Esophagus muscularis mucosa (tissue), 4 donors: ENCODE results near the gene HNRNPA2B1. TPM values are rescaled to one million over a fixed set of nuclear protein-coding genes. Genes with fewer than 3 reads are reported as not detected.

Source experiments
- DNase-seq: peaks from one replicate; pipeline ENCODE4 v3.0.0-alpha.2; 2017; ENCODE audit errors: extremely low spot score
- H3K27ac ChIP-seq, 4 donors: fragments of 200-600 bp; sonication (generic); replicated peaks in 1 of 4; 1 replicate in 3 of 4; 2 replicates in 1 of 4; pipeline ENCODE4 v1.5.1; 2016 to 2019; ENCODE audit warnings: mild to moderate bottlenecking in 1 of 4
- H3K27me3 ChIP-seq, 4 donors: fragments of 200-600 bp; sonication (generic); one replicate each; pipeline versions ENCODE4 v1.5.1 to v1.6.0; 2016 to 2019
- H3K36me3 ChIP-seq, 4 donors: fragments of 200-600 bp; sonication (generic); one replicate each; pipeline ENCODE4 v1.5.1; 2016 to 2019
- H3K4me1 ChIP-seq, 4 donors: fragments of 200-600 bp; sonication (generic); one replicate each; pipeline ENCODE4 v1.5.1; 2016 to 2019
- H3K4me3 ChIP-seq, 4 donors: fragments of 200-600 bp; sonication (generic); 1 replicate in 2 of 4; 2 replicates in 2 of 4; pipeline ENCODE4 v1.5.1; 2016 to 2019; ENCODE audit warnings: mild to moderate bottlenecking in 4 of 4, moderate library complexity in 1 of 4
- H3K9me3 ChIP-seq, 4 donors: fragments of 200-600 bp; sonication (generic); 1 replicate in 3 of 4; 2 replicates in 1 of 4; pipeline ENCODE4 v1.5.1; 2016 to 2019
- EP300 ChIP-seq: sonication (generic); formaldehyde crosslinking; IDR thresholded peaks from one replicate; pipeline ENCODE4 v1.6.1; 2017; ENCODE audit warnings: antibody characterized with exemption
- POLR2A ChIP-seq: fragments of 450-650 bp; IDR thresholded peaks from one replicate; pipeline ENCODE4 v1.6.1; 2017; ENCODE audit warnings: antibody characterized with exemption, moderate library complexity, mild to moderate bottlenecking, low read depth
- POLR2AphosphoS5 ChIP-seq, 2 donors: sonication (generic); formaldehyde crosslinking; IDR thresholded peaks; one replicate each; pipeline ENCODE4 v1.6.1; 2017; ENCODE audit warnings: antibody characterized with exemption in 2 of 2
- WGBS: methylation state at CpG from one replicate; pipeline ENCODE4 v1.1.5; 2018; 5-methylcytosine and 5-hydroxymethylcytosine counted together
- intact Hi-C: fragments of 100-400 bp; cut with DNase I; formaldehyde crosslinking; loops from one replicate; pipeline ENCODE4 v1.15.1; 2023
- total RNA-seq, 4 donors: library from RNA; depleted of rRNA; stranded (reverse); fragments of >200 nt; gene quantifications; one replicate each; pipeline versions ENCODE4 v1.1.0 to v1.2.1, GENCODE V29; 2016
- TF ChIP-seq, protein P1 (sequence below), 3 experiments: fragments of 200-600 bp in 2 of 3; fragments of 450-650 bp in 1 of 3; sonication (generic) in 2 of 3; IDR thresholded peaks; one replicate each; pipeline ENCODE4 v1.5.1; 2017 to 2019; ENCODE audit warnings: antibody characterized with exemption in 3 of 3, mild to moderate bottlenecking in 2 of 3, moderate library complexity in 1 of 3

The HNRNPA2B1 gene
- total RNA-seq, 4 donors from 2014 or later: 158 to 220 (median 202) TPM

DNA sequence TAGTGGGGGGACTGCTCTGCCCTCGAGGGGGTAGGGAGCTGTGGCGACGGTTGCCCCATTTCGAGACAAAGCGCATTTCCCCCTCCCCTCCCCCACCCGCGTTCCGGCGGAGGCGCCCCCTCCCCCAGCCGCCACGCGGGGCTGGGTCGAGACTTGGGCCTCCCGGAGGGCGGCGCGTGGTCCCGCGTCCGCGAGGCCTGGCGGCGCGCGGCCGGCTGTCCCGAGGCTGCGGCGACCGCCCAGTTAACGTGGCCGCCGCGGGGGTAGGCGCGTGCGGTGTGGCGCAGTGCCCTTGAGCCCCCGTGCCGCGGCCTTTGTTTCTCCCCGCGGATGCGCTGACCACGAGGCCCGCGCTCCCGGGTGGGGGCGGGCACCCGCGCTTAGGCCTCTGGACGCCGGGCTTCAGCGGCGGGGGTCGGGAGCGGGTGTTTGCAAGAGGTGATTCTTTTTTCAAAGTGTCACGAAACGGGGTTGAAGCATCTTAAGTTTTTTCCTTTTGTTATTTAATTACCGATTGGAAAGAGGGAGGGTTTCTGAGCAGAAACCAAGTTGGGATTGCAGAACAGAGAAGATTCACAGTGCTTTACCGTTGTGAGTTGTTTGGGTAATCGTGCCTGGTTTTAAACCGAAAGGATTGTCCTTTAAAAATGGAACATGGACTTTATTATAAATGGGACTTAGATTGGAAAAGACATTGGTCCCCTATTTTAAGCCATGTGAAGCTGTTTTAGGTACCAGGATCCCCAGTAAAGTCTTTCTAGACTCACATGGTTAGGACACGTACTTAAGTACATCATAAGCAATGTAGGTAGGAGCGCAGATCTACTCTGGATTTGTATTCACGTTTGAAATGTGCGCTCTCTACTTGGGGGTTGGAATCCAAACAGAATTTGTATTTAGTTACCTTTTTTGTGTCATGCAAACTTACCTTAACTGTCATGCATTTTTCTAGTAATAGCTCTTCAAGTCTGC is 1.8 kb upstream of the HNRNPA2B1 start:
- no peaks in the 10 kb centered on the region for H3K9me3 ChIP-seq
- peak overlapping the region; percentile 95 to 98 (median 96) for H3K4me3 ChIP-seq
- H3K27ac ChIP-seq: peak overlapping the region; percentile 99 to 100 (median 100)
- TF ChIP-seq EP300 (no peak), POLR2AphosphoS5 (IDR thresholded peaks at IDR 0.05) (no peak), POLR2A (no peak)
- TF ChIP-seq, protein P1, sequence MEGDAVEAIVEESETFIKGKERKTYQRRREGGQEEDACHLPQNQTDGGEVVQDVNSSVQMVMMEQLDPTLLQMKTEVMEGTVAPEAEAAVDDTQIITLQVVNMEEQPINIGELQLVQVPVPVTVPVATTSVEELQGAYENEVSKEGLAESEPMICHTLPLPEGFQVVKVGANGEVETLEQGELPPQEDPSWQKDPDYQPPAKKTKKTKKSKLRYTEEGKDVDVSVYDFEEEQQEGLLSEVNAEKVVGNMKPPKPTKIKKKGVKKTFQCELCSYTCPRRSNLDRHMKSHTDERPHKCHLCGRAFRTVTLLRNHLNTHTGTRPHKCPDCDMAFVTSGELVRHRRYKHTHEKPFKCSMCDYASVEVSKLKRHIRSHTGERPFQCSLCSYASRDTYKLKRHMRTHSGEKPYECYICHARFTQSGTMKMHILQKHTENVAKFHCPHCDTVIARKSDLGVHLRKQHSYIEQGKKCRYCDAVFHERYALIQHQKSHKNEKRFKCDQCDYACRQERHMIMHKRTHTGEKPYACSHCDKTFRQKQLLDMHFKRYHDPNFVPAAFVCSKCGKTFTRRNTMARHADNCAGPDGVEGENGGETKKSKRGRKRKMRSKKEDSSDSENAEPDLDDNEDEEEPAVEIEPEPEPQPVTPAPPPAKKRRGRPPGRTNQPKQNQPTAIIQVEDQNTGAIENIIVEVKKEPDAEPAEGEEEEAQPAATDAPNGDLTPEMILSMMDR (IDR thresholded peaks at IDR 0.05): no peak
- H3K4me1 ChIP-seq: peaks cover 30 to 42% (median 41%) of the 10 kb centered on the region in 4 donors
- peaks cover 9 to 20% (median 12%) of the 10 kb centered on the region in 4 donors for H3K36me3 ChIP-seq
- no peak for DNase-seq
- no peaks in the 10 kb centered on the region for H3K27me3 ChIP-seq
- WGBS: 1% methylated on average over 48 of the region's 68 CpGs
- intact Hi-C loops: loop anchor here (5.0 to 10.0 kb wide), 3 partner anchors 660 to 942 kb away; partner anchors contain the start of genes HOXA1, HOXA5, HOXA6 and SKAP2

DNA sequence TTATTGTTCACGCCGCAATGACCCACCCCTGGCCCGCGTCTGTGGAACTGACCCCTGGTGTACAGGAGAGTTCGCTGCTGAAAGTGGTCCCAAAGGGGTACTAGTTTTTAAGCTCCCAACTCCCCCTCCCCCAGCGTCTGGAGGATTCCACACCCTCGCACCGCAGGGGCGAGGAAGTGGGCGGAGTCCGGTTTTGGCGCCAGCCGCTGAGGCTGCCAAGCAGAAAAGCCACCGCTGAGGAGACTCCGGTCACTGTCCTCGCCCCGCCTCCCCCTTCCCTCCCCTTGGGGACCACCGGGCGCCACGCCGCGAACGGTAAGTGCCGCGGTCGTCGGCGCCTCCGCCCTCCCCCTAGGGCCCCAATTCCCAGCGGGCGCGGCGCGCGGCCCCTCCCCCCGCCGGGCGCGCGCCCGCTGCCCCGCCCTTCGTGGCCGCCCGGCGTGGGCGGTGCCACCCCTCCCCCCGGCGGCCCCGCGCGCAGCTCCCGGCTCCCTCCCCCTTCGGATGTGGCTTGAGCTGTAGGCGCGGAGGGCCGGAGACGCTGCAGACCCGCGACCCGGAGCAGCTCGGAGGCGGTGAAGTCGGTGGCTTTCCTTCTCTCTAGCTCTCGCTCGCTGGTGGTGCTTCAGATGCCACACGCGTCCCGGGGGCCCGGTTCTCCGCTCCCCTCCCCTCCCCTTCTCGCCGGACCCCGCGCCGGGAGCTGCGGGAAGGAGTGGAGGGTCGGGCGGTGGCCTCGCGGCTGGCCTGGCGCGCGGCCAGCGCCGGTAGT is 887 bp upstream of the HNRNPA2B1 start, which contains the start of gene CBX3:
Gene CBX3 (plus strand): TSS at position 499 of the 772 bp plus-strand sequence. CDS start 1,254 bp downstream, outside the sequence.
- H3K36me3 ChIP-seq: peaks cover under 1 to 20% (median 12%) of the 10 kb centered on the region in 4 donors
- peaks cover 38 to 51% (median 49%) of the 10 kb centered on the region in 4 donors for H3K4me1 ChIP-seq
- peak; percentile 96 for DNase-seq
- 0% methylated on average over 22 of the region's 86 CpGs for WGBS
- intact Hi-C loops: loop anchor here (5.0 to 10.0 kb wide), 3 partner anchors 661 to 943 kb away; partner anchors contain the start of genes HOXA1, HOXA5, HOXA6 and SKAP2
- peak within 1 kb of the TSS; percentile 95 to 98 (median 96) for H3K4me3 ChIP-seq
- no peaks in the 10 kb centered on the region for H3K9me3 ChIP-seq
- TF ChIP-seq POLR2AphosphoS5 (IDR thresholded peaks at IDR 0.05): peak; percentile 71 to 85
- no peak for TF ChIP-seq EP300
- TF ChIP-seq POLR2A: peak; percentile 17
- TF ChIP-seq, protein P1 (IDR thresholded peaks at IDR 0.05): no peak
- no peaks in the 10 kb centered on the region for H3K27me3 ChIP-seq
- peak within 1 kb of the TSS; percentile 99 to 100 (median 100) for H3K27ac ChIP-seq

DNA sequence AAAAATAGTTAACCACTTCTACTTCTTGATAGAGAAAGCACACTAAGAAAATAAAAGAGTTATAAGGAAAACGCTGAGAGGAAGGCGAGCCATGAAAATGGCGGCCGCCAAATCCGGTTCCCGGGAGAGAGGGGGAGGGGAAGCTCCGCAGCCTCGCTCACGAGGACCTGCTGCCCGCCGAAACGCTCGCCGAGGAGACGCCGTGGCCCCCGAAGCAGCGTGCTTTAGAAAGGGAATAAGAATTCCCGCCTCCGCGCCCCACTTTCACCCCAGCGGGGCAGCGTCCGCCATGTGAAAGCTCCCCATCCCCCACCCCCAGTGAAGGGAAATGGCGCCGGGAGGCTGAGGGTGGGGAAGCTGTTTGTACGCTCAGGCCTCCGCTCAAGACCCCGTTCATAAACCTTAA is 505 bp downstream of the HNRNPA2B1 start:
- H3K9me3 ChIP-seq: no peaks in the 10 kb centered on the region
- H3K36me3 ChIP-seq: peaks cover 3 to 27% (median 24%) of the 10 kb centered on the region in 4 donors
- TF ChIP-seq POLR2A (no peak), EP300 (no peak), POLR2AphosphoS5 (IDR thresholded peaks at IDR 0.05) (no peak)
- TF ChIP-seq, protein P1 (IDR thresholded peaks at IDR 0.05): no peak
- peaks cover 51 to 56% (median 55%) of the 10 kb centered on the region in 4 donors for H3K4me1 ChIP-seq
- WGBS: under 1% methylated on average over 20 of the region's 29 CpGs
- no peaks in the 10 kb centered on the region for H3K27me3 ChIP-seq
- no peak for DNase-seq
- intact Hi-C loops: loop anchor here (5.0 to 10.0 kb wide), 3 partner anchors 662 to 945 kb away; partner anchors contain the start of genes HOXA1, HOXA5, HOXA6 and SKAP2
- H3K27ac ChIP-seq: peak overlapping the region; percentile 99 to 100 (median 100)
- H3K4me3 ChIP-seq: peak overlapping the region; percentile 95 to 98 (median 96)

DNA sequence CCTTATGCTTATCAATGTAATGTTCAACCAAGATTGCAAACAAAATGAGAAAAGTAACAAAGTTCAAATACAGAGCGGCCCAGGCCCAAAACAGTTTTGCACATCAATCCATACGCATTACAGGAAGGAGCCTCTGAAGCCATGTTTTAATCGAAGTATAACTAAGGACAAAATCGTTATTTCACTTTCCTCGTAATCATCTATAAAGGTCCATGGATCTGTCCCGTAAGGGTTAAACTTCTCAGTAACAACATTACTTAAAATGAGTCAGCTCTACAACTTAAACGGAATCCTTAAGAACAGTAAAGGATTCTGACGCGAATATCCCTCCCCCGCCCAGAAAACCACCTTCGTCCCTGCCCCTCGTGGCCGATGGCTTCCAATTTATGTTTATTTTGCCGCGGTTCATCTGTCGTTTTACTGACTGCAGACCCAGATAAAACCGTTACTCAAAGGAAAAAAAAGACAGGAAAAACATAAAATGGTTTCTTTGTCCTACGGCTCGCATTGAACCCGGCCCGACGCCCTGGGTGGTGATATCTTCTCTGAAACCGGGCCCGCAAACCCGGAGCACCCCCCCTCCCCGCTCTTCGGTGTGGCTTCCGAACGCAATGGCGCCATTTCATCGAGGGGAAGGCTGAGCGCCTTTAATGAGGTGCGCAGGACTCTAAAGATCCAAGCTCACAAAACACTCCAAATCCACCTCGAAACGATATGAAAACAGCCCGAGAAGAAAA is 1.1 kb downstream of the HNRNPA2B1 start:
- peaks cover 9 to 32% (median 29%) of the 10 kb centered on the region in 4 donors for H3K36me3 ChIP-seq
- no peaks in the 10 kb centered on the region for H3K9me3 ChIP-seq
- intact Hi-C loops: loop anchor here (5.0 to 10.0 kb wide), 3 partner anchors 663 to 945 kb away; partner anchors contain the start of genes HOXA1, HOXA5, HOXA6 and SKAP2
- H3K4me1 ChIP-seq: peaks cover 51 to 56% (median 55%) of the 10 kb centered on the region in 4 donors
- H3K27me3 ChIP-seq: no peaks in the 10 kb centered on the region
- no peak for TF ChIP-seq POLR2A
- TF ChIP-seq, protein P1 (IDR thresholded peaks at IDR 0.05): no peak
- TF ChIP-seq EP300: no peak
- no peak for TF ChIP-seq POLR2AphosphoS5 (IDR thresholded peaks at IDR 0.05)
- DNase-seq: no peak
- peak overlapping the region; percentile 99 to 100 (median 100) for H3K27ac ChIP-seq
- under 1% methylated on average over 36 of the region's 36 CpGs for WGBS
- peak overlapping the region; percentile 95 to 98 (median 96) for H3K4me3 ChIP-seq
